Stomach (tissue), 4 donors: Measurements from ENCODE around the gene NELFCD.

Experiments
- EP300 ChIP-seq: sonication (generic); formaldehyde crosslinking; IDR thresholded peaks from one replicate; pipeline ENCODE4 v1.6.1; 2017; ENCODE audit warnings: antibody characterized with exemption
- POLR2A ChIP-seq, 4 donors: fragments of 450-650 bp; IDR thresholded peaks; one replicate each; pipeline ENCODE4 v1.6.1; 2016; ENCODE audit warnings: antibody characterized with exemption in 4 of 4, control low read depth in 2 of 4, mild to moderate bottlenecking in 1 of 4, moderate library complexity in 1 of 4
- POLR2AphosphoS5 ChIP-seq, 3 donors: sonication (generic); formaldehyde crosslinking; IDR thresholded peaks; one replicate each; pipeline ENCODE4 v1.6.1; 2016; ENCODE audit warnings: antibody characterized with exemption in 3 of 3
- TF ChIP-seq, protein P1 (sequence below), 7 experiments: fragments of 450-650 bp in 4 of 7; fragments of 200-600 bp in 3 of 7; sonication (generic) in 3 of 7; IDR thresholded peaks; one replicate each; pipeline ENCODE4 v1.5.1; 2016 to 2019; ENCODE audit warnings: antibody characterized with exemption in 7 of 7, control low read depth in 2 of 7, mild to moderate bottlenecking in 1 of 7

DNA sequence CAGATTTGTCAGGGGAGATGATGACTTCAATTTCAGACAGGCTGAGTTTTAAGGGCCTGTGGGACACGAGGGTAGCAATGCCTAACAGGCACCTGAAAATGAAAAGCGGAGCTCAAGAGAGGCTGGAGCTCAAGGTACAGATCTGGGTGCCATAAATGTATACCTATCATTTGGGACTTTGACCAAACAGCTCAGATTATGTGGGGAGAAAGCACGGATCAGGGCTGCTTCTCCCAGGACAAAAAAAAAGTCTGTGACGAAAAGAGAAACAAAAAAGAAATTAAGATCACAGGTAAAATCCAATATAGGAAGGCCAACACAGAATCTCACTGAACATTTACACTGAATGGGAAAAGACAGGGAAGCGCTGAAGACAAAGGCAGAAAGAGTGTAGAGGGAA, 59.6 kb downstream of the NELFCD start:
- TF ChIP-seq POLR2A (IDR thresholded peaks at IDR 0.05) (no peak), EP300 (no peak), POLR2AphosphoS5 (IDR thresholded peaks at IDR 0.05) (no peak)
- TF ChIP-seq, protein P1, sequence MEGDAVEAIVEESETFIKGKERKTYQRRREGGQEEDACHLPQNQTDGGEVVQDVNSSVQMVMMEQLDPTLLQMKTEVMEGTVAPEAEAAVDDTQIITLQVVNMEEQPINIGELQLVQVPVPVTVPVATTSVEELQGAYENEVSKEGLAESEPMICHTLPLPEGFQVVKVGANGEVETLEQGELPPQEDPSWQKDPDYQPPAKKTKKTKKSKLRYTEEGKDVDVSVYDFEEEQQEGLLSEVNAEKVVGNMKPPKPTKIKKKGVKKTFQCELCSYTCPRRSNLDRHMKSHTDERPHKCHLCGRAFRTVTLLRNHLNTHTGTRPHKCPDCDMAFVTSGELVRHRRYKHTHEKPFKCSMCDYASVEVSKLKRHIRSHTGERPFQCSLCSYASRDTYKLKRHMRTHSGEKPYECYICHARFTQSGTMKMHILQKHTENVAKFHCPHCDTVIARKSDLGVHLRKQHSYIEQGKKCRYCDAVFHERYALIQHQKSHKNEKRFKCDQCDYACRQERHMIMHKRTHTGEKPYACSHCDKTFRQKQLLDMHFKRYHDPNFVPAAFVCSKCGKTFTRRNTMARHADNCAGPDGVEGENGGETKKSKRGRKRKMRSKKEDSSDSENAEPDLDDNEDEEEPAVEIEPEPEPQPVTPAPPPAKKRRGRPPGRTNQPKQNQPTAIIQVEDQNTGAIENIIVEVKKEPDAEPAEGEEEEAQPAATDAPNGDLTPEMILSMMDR (IDR thresholded peaks at IDR 0.05): no peak
